Right atrium auricular region (tissue), 2 donors: ENCODE results near the gene KCNK17. TPM values are rescaled to one million over a fixed set of nuclear protein-coding genes. Genes with fewer than 3 reads are reported as not detected.

Experiments used
- DNase-seq: peaks from one replicate; pipeline ENCODE4 v3.0.0-alpha.2; 2019; ENCODE audit warnings: low spot score
- H3K27ac ChIP-seq, 2 donors: fragments of 200-600 bp; sonication (generic); 1 replicate in 1 of 2; 2 replicates in 1 of 2; pipeline ENCODE4 v1.5.1; 2016 to 2019
- H3K27me3 ChIP-seq, 2 donors: fragments of 200-600 bp; sonication (generic); one replicate each; pipeline versions ENCODE4 v1.5.1 to v1.6.0; 2017 to 2019
- H3K36me3 ChIP-seq: fragments of 200-600 bp; sonication (generic); one replicate; pipeline ENCODE4 v1.5.1; 2016
- H3K4me1 ChIP-seq, 2 donors: fragments of 200-600 bp; sonication (generic); one replicate each; pipeline versions ENCODE4 v1.5.1 to v1.6.0; 2017 to 2019
- H3K4me3 ChIP-seq, 2 donors: fragments of 200-600 bp; sonication (generic); 1 replicate in 1 of 2; 2 replicates in 1 of 2; pipeline ENCODE4 v1.5.1; 2017 to 2019; ENCODE audit warnings: mild to moderate bottlenecking in 1 of 2, moderate library complexity in 1 of 2
- H3K9me3 ChIP-seq, 2 donors: fragments of 200-600 bp; sonication (generic); one replicate each; pipeline ENCODE4 v1.5.1; 2019
- total RNA-seq, 2 donors: library from RNA; depleted of rRNA; stranded (reverse); fragments of >200 nt; gene quantifications; one replicate each; pipeline ENCODE4 v1.1.0, GENCODE V29; 2016
- TF ChIP-seq, protein P1 (sequence below), 2 donors: fragments of 200-600 bp; sonication (generic); IDR thresholded peaks; one replicate each; pipeline ENCODE4 v1.5.1; 2019; ENCODE audit warnings: antibody characterized with exemption in 2 of 2

KCNK17 gene
- total RNA-seq, 2 donors from 2014 or later, result 0.98 to 1.3 TPM

DNA sequence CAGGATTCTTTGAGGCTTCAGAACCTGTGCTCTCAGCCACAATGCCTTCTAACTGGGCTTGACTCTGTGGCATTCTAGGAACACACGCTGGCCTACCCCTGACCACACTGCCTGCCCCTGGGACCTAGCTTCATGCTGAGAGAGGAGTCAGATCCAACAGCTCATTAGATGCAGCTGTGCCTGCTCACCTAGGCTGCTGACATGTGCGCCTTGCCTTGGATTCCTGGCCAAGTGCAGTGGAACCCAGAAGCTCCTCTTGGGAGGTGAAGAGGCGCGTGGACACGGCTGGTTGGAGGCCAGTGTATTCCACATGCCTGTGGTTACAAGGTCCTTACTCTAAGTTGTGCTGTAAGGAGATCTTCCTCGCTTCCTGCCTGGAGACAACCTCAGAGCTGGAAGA, 33.0 kb upstream of the KCNK17 start:
- TF ChIP-seq, protein P1, sequence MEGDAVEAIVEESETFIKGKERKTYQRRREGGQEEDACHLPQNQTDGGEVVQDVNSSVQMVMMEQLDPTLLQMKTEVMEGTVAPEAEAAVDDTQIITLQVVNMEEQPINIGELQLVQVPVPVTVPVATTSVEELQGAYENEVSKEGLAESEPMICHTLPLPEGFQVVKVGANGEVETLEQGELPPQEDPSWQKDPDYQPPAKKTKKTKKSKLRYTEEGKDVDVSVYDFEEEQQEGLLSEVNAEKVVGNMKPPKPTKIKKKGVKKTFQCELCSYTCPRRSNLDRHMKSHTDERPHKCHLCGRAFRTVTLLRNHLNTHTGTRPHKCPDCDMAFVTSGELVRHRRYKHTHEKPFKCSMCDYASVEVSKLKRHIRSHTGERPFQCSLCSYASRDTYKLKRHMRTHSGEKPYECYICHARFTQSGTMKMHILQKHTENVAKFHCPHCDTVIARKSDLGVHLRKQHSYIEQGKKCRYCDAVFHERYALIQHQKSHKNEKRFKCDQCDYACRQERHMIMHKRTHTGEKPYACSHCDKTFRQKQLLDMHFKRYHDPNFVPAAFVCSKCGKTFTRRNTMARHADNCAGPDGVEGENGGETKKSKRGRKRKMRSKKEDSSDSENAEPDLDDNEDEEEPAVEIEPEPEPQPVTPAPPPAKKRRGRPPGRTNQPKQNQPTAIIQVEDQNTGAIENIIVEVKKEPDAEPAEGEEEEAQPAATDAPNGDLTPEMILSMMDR (IDR thresholded peaks at IDR 0.05), result no peak
- Histone ChIP-seq H3K4me1 (peaks cover 0 to 7% of the 10 kb centered on the region in 2 donors), H3K4me3 (no peak overlapping the region), H3K27me3 (no peaks in the 10 kb centered on the region), H3K27ac (no peak overlapping the region), H3K9me3 (no peaks in the 10 kb centered on the region), H3K36me3 (no peaks in the 10 kb centered on the region)
- DNase-seq, result no peak

DNA sequence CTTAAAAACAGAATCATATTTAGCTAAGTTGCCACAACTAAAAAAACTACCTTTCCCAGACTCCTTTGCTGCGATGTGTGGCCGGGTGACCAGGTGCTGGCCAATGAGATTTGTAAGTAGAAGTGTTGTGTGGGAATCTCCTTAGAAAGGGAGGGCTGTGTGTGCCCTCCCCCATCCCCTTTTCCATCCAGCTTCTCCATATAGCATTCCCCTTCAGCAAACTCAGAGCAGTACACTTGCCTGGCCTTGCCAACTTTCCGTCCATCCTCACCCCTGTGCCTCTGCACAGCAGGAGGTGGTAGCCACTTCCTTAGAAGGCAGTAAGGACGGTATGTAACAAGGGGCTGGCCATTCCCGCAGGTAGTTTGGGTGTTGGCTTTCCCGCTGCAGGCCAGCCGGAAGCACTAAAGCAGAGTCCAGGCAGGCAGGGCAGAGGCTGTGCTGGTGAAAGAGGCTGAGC, 30.6 kb upstream of the KCNK17 start:
- H3K4me3 ChIP-seq, result no peak overlapping the region
- no peak overlapping the region for H3K27ac ChIP-seq

DNA sequence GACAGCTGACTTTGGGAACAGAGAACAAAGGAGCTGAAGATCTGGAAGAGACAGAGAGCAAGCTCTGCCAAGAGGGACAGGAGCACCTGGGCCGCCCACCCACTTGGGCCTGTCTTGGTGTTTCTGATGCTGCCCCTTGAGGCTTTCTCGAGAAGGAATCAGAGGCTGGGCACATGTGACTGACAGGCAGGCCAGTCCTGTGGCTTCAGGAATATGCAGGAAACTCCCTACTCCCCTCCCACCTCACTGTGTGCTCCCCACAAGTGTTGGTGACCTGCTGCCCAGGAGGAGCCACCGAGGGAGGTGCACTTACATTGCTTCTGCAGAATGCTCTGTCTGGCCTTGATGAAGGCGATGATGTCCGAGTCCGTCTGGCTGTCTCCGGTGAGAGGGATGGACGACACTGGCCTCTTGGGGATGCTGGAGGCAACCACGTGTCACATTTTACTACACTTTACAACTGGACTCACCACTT, 29.2 kb upstream of the KCNK17 start:
- Histone ChIP-seq H3K36me3 (no peaks in the 10 kb centered on the region), H3K27ac (no peak overlapping the region), H3K9me3 (no peaks in the 10 kb centered on the region), H3K4me3 (no peak overlapping the region), H3K27me3 (no peaks in the 10 kb centered on the region), H3K4me1 (peaks cover 0 to 22% of the 10 kb centered on the region in 2 donors)
- TF ChIP-seq, protein P1 (IDR thresholded peaks at IDR 0.05), result no peak
- DNase-seq, result no peak

More for the DNA sequence above, 30.6 kb upstream of the KCNK17 start:
- H3K36me3 ChIP-seq, result no peaks in the 10 kb centered on the region
- no peaks in the 10 kb centered on the region for H3K27me3 ChIP-seq
- no peak for DNase-seq
- TF ChIP-seq, protein P1 (IDR thresholded peaks at IDR 0.05), result no peak
- H3K4me1 ChIP-seq, result peaks cover 0 to 14% of the 10 kb centered on the region in 2 donors
- no peaks in the 10 kb centered on the region for H3K9me3 ChIP-seq

GRCh38 chr6:39342692-39343395, 28.6 kb upstream of the KCNK17 start:
- DNase-seq, result no peak
- H3K4me1 ChIP-seq, result peaks cover 0 to 22% of the 10 kb centered on the region in 2 donors

GRCh38 chr6:39341937-39342336, 27.7 kb upstream of the KCNK17 start:
- Histone ChIP-seq H3K27me3 (no peaks in the 10 kb centered on the region), H3K4me1 (peaks cover 0 to 22% of the 10 kb centered on the region in 2 donors), H3K9me3 (no peaks in the 10 kb centered on the region), H3K27ac (no peak overlapping the region), H3K4me3 (no peak overlapping the region), H3K36me3 (no peaks in the 10 kb centered on the region)
- DNase-seq, result no peak
- TF ChIP-seq, protein P1 (IDR thresholded peaks at IDR 0.05), result no peak

More at GRCh38 chr6:39342692-39343395, 28.6 kb upstream of the KCNK17 start:
- H3K9me3 ChIP-seq, result no peaks in the 10 kb centered on the region
- no peaks in the 10 kb centered on the region for H3K36me3 ChIP-seq
- H3K27ac ChIP-seq, result no peak overlapping the region
- TF ChIP-seq, protein P1 (IDR thresholded peaks at IDR 0.05), result no peak
- H3K4me3 ChIP-seq, result no peak overlapping the region
- H3K27me3 ChIP-seq, result no peaks in the 10 kb centered on the region
